ENCODE data around the gene PABPN1.
"Not testable (repeated sequence)": the region's sequence is repeated elsewhere in the genome, so short reads cannot be mapped to it uniquely, and the experiment has no call there.

PABPN1 gene

DNA sequence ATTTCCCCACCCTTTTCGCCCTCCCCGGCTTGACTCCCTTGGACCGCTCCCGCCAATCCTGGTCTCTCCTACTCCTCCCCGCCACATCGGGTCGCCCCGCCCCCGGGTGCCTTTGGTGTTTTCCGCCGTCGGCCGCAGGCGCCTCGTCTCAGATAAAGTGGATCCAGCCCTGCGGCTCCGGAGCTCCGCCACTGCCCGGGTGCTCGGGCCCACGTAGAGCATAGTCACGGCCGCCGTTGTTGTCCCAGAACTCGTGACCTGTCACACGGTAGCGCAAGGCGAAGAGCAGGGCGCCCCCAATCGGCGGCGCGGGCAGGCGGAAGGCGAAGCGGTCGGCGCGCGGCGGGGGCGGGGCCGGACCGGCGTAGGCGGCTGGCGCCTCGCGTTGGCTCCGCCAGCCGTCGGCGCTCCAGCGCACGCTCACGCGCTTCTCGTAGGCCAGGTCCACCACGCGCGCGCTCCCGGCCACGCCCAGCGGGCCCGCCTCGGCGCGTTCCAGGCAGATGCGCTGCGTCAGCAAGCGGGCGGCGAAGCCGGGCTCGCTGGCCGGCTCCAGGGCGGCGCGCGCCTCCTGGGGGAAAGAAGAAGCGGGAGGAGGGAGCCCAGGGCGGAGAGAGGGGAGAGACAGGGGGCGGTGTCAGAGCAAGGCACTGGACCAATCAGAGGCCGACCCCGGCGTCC, 19.8 kb upstream of the PABPN1 start:
- peak; percentile 98 for DNase-seq (ENCODE audit: low spot score)

GRCh38 chr14:23301969-23302289, 19.3 kb upstream of the PABPN1 start:
- DNase-seq (ENCODE audit: low spot score) = no peak

- peak; percentile 46 for DNase-seq (ENCODE audit: low spot score)
Observed at GRCh38 chr14:23302290-23303225, 18.7 kb upstream of the PABPN1 start, which contains the start of gene PPP1R3E. TSS of gene PPP1R3E (minus strand) at chr14:23302859. CDS start at chr14:23302576, 283 bp downstream.

DNA sequence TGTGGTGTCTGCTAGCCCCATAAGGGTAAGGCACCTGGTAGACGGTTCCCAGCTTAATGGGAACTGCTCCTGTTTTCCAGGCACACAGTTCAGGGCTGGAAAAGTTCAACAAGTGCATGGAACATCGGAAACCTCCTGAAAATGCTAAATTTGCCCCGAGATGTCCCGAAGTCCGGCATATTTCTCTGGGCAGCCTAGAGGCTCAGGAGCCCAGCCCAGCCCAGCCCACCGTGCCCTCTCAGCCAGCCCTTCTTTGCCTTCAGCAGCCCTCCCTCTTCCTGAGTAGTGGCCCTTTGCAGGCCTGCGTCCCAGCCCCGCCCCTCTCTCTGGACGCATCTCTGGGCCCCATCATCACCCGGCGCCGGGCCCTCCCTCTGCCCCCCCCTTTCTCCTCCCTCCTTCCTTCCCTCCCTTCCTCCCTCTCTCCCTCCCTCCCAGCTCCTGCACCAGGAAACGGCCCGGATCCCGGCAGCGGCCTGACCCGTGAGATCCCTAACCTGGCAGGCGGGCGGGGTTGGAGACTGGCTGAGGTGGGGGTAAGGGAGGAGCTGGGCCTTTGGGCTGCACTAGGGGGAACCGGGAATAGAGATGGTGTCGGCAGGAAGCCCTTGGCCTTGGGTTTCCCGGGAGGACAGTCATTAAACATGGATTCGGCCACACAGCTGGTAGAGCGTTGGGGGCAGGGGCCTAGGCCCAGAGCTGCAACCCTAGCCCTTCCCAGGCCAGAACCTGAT, 14.7 kb upstream of the PABPN1 start, which contains the start of gene BCL2L2:
Gene BCL2L2, plus strand, starts transcription at position 422 of the 734 bp plus-strand sequence. CDS start 935 bp downstream, outside the sequence.
- peak; percentile 79 for DNase-seq (ENCODE audit: low spot score)

DNA sequence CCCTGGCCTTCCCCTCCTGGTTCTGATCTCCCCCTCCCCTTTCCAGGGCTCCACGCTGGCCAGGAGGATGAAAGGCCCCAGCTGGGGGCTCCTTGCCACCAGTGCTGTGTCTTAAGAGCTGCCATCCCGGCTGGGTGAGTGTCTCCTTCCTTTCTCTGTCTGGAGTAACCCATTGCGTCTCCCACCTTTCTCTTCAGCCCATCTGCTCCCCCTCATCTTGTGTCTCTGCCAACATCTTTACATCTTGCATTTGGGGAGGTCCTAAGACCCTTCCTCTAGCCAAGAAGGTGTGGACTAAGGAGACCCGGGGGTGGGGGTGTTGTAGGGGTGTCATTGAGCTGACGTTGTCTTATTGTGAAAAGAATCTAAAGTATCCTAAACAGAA, 14.1 kb upstream of the PABPN1 start:
- no peak for DNase-seq (ENCODE audit: low spot score)

- no peak for DNase-seq (ENCODE audit: low spot score)
Observed at GRCh38 chr14:23307687-23308644, 13.3 kb upstream of the PABPN1 start.

GRCh38 chr14:23308721-23309445, 12.4 kb upstream of the PABPN1 start:
- DNase-seq (ENCODE audit: low spot score) = no peak

DNA sequence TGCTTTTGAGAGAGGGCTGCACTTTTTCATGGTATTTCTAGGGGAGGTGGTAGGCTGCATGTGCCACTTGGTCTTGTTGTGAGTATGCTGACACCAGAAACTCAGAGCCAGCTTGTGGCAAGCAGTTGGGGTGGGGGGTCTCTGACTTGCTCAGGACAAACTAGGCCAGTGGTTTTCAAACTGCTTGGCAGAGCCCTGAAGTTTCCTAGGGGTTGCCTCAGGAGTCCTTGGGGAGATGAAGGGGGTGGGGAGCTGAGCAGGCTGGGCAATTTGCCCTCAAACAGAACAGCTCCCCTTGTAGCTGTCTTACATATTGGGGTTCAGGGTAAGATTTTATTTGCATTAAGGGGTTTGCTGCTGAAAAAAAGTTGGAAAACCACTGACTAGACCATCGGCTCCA, 10.7 kb upstream of the PABPN1 start:
- DNase-seq (ENCODE audit: low spot score) = no peak

- no peak for DNase-seq (ENCODE audit: low spot score)
Observed at GRCh38 chr14:23316300-23316699, 5.0 kb upstream of the PABPN1 start.

DNA sequence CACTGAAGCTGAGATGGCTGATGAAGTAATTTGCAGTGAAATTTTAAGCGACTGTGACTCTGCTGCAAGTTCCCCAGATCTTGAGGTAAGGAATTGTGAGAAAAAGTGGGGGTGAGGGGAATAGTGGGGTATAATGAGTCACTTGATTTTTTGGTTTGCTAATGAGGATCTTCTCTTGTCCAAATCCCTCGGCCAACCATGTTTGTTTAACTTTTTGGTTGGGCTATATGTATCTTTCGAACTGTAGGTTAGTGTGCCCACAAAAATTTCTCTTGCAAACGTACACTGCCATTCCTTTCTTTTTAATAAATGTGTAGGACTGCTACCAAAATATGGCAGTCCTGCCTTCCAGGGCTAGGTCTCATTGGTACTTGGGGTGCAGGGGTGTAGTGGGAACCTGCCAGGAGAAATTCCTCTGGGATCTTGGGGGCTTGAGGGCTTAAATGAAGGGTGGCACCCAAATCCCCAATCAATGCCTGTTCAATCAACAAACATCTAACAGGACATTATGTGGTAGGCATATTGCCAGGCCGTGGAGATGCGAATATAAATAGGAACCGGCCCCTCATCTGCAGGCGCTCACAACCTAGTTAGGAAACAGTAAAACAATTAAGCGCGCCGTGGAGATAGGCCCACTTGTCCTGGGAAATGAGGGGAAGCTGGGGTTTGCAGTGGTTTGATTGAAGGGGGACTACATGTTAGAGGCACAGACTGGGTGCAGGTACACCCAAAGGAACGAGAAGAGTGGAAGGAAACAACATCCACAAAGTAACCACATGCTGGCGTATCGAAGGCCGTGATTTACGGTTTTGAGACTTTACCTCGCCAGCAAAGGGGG, 1.3 kb upstream of the PABPN1 start:
- no peak for DNase-seq (ENCODE audit: low spot score)

- peak; percentile 58 for DNase-seq (ENCODE audit: low spot score)
Observed at GRCh38 chr14:23321572-23322547, 603 bp downstream of the PABPN1 start.

DNA sequence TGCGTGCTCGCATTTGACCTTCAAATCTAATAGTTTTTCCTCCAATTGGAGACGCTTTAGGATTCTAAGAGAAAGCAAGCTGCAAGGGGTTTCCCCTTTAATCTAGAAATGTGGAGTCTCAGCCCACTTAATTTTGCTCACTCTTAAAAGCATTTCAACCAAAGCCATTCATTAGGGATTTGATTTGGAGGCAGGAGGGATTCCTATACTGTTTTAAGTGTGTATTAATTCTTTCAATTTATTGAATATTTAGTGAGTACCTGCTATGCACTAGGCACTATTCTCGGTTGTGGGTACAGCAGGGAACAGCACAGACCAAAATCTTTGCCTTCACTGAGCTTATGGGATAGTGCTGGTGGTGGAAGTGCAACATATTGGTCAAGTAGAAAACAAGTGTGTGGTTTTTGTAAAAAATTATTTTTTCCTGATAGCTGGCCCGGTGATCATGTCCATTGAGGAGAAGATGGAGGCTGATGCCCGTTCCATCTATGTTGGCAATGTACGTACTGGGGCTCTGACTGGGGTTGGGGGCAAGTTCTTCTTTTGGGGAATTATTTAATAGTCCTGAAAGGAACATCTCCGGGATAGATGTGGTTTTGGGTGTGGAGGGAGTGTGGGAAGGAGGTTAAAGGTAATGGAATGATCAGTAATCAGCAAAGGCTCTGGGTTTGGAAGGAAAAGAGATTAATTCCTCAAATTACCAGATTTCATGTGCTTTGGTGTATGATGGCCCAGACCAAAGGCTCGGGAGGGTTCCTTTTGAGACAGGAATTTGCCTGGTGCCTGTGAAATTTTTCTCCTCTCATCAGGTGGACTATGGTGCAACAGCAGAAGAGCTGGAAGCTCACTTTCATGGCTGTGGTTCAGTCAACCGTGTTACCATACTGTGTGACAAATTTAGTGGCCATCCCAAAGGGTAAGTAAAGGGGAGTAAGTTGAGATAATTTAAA, 1.6 kb downstream of the PABPN1 start:
- no peak for DNase-seq (ENCODE audit: low spot score)

DNA sequence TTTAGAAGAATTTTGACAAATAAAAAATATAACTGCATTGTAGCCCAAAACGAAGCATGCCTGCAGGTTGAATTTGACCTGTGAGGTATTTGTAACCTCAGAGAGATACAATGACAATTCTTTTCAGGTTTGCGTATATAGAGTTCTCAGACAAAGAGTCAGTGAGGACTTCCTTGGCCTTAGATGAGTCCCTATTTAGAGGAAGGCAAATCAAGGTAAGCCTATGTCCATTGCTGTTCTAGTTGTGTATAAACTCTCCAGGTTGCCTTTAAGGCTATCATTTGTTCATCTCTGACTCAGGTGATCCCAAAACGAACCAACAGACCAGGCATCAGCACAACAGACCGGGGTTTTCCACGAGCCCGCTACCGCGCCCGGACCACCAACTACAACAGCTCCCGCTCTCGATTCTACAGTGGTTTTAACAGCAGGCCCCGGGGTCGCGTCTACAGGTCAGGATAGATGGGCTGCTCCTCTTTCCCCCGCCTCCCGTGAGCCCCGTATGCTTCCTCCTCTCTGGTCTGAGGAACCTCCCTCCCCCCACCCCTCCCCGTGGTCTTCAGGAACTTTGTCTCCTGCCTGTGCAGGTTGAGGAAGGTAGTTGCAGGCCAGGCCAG, 2.7 kb downstream of the PABPN1 start:
- no peak for DNase-seq (ENCODE audit: low spot score)

- DNase-seq (ENCODE audit: low spot score) = no peak
Observed at GRCh38 chr14:23324455-23324846, 3.2 kb downstream of the PABPN1 start.

DNA sequence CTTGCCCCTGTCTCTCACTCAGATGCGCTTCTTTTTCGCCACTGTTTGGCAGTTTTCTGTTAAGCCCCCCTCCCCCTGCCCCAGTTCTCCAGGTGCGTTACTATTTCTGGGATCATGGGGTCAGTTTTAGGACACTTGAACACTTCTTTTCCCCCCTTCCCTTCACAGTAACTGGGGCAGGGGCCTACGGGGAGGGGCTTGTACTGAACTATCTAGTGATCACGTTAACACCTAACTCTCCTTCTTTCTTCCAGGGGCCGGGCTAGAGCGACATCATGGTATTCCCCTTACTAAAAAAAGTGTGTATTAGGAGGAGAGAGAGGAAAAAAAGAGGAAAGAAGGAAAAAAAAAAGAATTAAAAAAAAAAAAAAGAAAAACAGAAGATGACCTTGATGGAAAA, 3.7 kb downstream of the PABPN1 start:
- no peak for DNase-seq (ENCODE audit: low spot score)

GRCh38 chr14:23325746-23326145, 4.5 kb downstream of the PABPN1 start:
- not testable (repeated sequence) for DNase-seq (ENCODE audit: low spot score)
